HepG2 (cell line): ENCODE data around the gene TACC3.
A peak's percentile ranks its signal among the peaks of the same experiment; 100 is the strongest.

ENCODE experiments used
- EZH2 ChIP-seq: conservative IDR thresholded peaks from 2 replicates; pipeline ENCODE4 v1.6.1; 2012; ENCODE audit warnings: mild to moderate bottlenecking, low read depth, low read length, moderate library complexity
- IRF2 ChIP-seq: IDR thresholded peaks from 2 replicates; pipeline ENCODE4 v1.6.1; 2018; ENCODE audit warnings: missing genetic modification reagents, missing compliant biosample characterization
- NFYB ChIP-seq: sonication (generic); formaldehyde crosslinking; IDR thresholded peaks from 2 replicates; pipeline ENCODE4 v1.4.0; 2020; ENCODE audit warnings: missing genetic modification reagents
- POLR2A ChIP-seq, 2 experiments: IDR thresholded peaks; 2 replicates each; pipeline ENCODE4 v1.6.1; 2011; ENCODE audit warnings: low read depth in 2 of 2, low read length in 2 of 2, mild to moderate bottlenecking in 1 of 2, moderate library complexity in 1 of 2; ENCODE audit not compliant: insufficient read depth in 1 of 2
- STAG1 ChIP-seq: sonication (generic); formaldehyde crosslinking; IDR thresholded peaks from 2 replicates; pipeline ENCODE4 v1.4.0; 2020; ENCODE audit warnings: missing genetic modification reagents
- TAF1 ChIP-seq: sonication (generic); formaldehyde crosslinking; IDR thresholded peaks from 2 replicates; pipeline ENCODE4 v1.4.0; 2020; ENCODE audit warnings: missing genetic modification reagents
- YY1 ChIP-seq: IDR thresholded peaks from 2 replicates; pipeline ENCODE4 v1.6.1; 2011; ENCODE audit warnings: low read length, low read depth, moderate library complexity, mild to moderate bottlenecking; ENCODE audit not compliant: insufficient read depth, insufficient replicate concordance
- ZNF160 ChIP-seq: sonication (generic); formaldehyde crosslinking; IDR thresholded peaks from 2 replicates; pipeline ENCODE4 v1.8.0; 2022; ENCODE audit warnings: mild to moderate bottlenecking, inconsistent platforms, missing genetic modification reagents
- ZNF335 ChIP-seq: sonication (generic); formaldehyde crosslinking; IDR thresholded peaks from 2 replicates; pipeline ENCODE4 v1.4.0; 2020; ENCODE audit warnings: missing genetic modification reagents
- ZNF354B ChIP-seq: sonication (generic); formaldehyde crosslinking; IDR thresholded peaks from 2 replicates; pipeline ENCODE4 v1.8.0; 2022; ENCODE audit warnings: mild to moderate bottlenecking, missing genetic modification reagents
- ZNF674 ChIP-seq: sonication (generic); formaldehyde crosslinking; IDR thresholded peaks from 2 replicates; pipeline ENCODE4 v1.5.0; 2020; ENCODE audit warnings: low read depth, mild to moderate bottlenecking, missing genetic modification reagents
- TF ChIP-seq, protein P1 (sequence below): sonication (generic); formaldehyde crosslinking; IDR thresholded peaks from 2 replicates; pipeline ENCODE4 v1.5.0; 2020; ENCODE audit warnings: mild to moderate bottlenecking, missing genetic modification reagents, moderate library complexity
- TF ChIP-seq, protein P2 (sequence below): sonication (generic); formaldehyde crosslinking; IDR thresholded peaks from 2 replicates; pipeline ENCODE4 v1.4.0; 2020; ENCODE audit warnings: missing genetic modification reagents, mild to moderate bottlenecking, borderline replicate concordance

DNA sequence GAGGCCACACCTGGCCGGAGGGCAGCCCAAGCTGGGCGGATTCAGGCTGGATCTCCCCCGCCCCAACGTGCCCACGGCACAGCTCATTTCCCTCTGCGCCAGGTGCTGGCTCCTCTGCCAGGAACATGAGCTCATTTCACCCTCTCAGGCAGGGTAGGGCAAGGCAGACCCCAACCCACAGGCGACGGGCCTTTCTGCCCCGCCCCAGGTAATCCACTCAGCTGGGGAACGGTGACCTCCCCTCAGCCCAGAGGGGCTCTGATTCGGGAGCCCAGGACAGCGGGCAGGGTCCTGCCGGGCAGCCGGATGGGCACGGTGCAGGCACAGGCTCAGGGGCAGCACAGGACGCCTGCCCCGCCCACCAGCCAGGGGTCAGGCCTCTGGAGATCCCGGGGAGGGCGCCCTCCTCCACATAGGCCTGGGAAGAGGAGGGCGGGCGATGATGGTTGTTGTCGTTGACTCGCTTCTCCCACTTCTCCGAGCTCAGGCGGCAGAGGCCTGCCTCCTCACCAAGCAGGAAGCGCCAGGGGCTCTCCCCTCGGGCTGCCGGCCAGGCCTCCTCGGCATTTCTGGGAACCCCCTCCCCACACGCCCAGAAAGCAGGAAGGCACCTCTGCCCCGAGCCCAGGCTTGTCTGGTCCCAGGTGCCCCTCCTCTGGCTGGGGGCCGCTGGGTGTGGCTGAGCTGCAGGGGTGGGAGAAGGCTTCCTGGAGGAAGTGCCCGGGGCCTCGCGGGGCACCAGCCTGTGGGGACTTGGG, 31.1 kb downstream of the TACC3 start:
- TF ChIP-seq TAF1 (peak; percentile 46; the same call in 1 of the 2 replicates), IRF2 (CRISPR knock-in tag) (no peak), ZNF160 (CRISPR knock-in tag) (0 out of 2 replicates have a peak, but pooled peaks have one; percentile 39), ZNF674 (CRISPR knock-in tag) (no peak), ZNF354B (CRISPR knock-in tag) (no peak), EZH2 (no peak), YY1 (peak; percentile 11), NFYB (no peak), POLR2A (IDR thresholded peaks at IDR 0.05; ENCODE audit: insufficient read depth in 1 of 2, low read depth in 2 of 2, low read length in 2 of 2) (no peak), ZNF335 (peak; percentile 70; the same call in 1 of the 2 replicates), STAG1 (CRISPR knock-in tag) (peak; percentile 40)
- TF ChIP-seq, protein P1, sequence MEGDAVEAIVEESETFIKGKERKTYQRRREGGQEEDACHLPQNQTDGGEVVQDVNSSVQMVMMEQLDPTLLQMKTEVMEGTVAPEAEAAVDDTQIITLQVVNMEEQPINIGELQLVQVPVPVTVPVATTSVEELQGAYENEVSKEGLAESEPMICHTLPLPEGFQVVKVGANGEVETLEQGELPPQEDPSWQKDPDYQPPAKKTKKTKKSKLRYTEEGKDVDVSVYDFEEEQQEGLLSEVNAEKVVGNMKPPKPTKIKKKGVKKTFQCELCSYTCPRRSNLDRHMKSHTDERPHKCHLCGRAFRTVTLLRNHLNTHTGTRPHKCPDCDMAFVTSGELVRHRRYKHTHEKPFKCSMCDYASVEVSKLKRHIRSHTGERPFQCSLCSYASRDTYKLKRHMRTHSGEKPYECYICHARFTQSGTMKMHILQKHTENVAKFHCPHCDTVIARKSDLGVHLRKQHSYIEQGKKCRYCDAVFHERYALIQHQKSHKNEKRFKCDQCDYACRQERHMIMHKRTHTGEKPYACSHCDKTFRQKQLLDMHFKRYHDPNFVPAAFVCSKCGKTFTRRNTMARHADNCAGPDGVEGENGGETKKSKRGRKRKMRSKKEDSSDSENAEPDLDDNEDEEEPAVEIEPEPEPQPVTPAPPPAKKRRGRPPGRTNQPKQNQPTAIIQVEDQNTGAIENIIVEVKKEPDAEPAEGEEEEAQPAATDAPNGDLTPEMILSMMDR: peak; percentile 68
- TF ChIP-seq, protein P2, sequence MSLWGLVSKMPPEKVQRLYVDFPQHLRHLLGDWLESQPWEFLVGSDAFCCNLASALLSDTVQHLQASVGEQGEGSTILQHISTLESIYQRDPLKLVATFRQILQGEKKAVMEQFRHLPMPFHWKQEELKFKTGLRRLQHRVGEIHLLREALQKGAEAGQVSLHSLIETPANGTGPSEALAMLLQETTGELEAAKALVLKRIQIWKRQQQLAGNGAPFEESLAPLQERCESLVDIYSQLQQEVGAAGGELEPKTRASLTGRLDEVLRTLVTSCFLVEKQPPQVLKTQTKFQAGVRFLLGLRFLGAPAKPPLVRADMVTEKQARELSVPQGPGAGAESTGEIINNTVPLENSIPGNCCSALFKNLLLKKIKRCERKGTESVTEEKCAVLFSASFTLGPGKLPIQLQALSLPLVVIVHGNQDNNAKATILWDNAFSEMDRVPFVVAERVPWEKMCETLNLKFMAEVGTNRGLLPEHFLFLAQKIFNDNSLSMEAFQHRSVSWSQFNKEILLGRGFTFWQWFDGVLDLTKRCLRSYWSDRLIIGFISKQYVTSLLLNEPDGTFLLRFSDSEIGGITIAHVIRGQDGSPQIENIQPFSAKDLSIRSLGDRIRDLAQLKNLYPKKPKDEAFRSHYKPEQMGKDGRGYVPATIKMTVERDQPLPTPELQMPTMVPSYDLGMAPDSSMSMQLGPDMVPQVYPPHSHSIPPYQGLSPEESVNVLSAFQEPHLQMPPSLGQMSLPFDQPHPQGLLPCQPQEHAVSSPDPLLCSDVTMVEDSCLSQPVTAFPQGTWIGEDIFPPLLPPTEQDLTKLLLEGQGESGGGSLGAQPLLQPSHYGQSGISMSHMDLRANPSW (CRISPR knock-in tag): no peak
